Brain pericyte (primary cell): ENCODE data around the gene SLX9.

Experiments used
- DNase-seq: peaks from one replicate; pipeline ENCODE4 v3.0.0-alpha.2; 2012; ENCODE audit warnings: low read depth, low spot score

SLX9 gene

GRCh38 chr21:44989943-44990780 lies 50.3 kb downstream of the SLX9 start:
- no peak for DNase-seq

GRCh38 chr21:44990921-44991320 lies 51.1 kb downstream of the SLX9 start:
- no peak for DNase-seq

- peak; percentile 32 for DNase-seq
Measured at GRCh38 chr21:44991538-44992483, 52.0 kb downstream of the SLX9 start.

GRCh38 chr21:44992608-44993031 lies 52.8 kb downstream of the SLX9 start:
- DNase-seq, result no peak

- DNase-seq, result no peak
Measured at GRCh38 chr21:44993321-44994046, 53.7 kb downstream of the SLX9 start.

GRCh38 chr21:44994047-44994694 lies 54.3 kb downstream of the SLX9 start:
- no peak for DNase-seq

GRCh38 chr21:44994695-44995342 lies 55.0 kb downstream of the SLX9 start:
- DNase-seq, result no peak

- DNase-seq, result no peak
Measured at GRCh38 chr21:44995343-44995941, 55.6 kb downstream of the SLX9 start.

GRCh38 chr21:44996096-44996495 lies 56.3 kb downstream of the SLX9 start:
- no peak for DNase-seq

GRCh38 chr21:44996501-44996921 lies 56.7 kb downstream of the SLX9 start:
- DNase-seq, result no peak

GRCh38 chr21:44996983-44997936 lies 57.4 kb downstream of the SLX9 start:
- DNase-seq, result no peak

GRCh38 chr21:44998086-44998620 lies 58.3 kb downstream of the SLX9 start:
- no peak for DNase-seq

GRCh38 chr21:44998621-44999427 lies 59.0 kb downstream of the SLX9 start:
- no peak for DNase-seq

GRCh38 chr21:44999428-44999971 lies 59.7 kb downstream of the SLX9 start:
- DNase-seq, result no peak

GRCh38 chr21:44999972-45000636 lies 60.3 kb downstream of the SLX9 start:
- no peak for DNase-seq

- no peak for DNase-seq
Measured at GRCh38 chr21:45000637-45001133, 60.9 kb downstream of the SLX9 start.
